ENCODE results near the gene MLLT1. TPM values are rescaled to one million over a fixed set of nuclear protein-coding genes. Genes with fewer than 3 reads are reported as not detected.

Gene MLLT1
- total and polyA plus RNA-seq, 11 donors = 17.8 to 45.9 (median 34.9) TPM

- no peak for TF ChIP-seq CTCF (IDR thresholded peaks at IDR 0.05)
- TF ChIP-seq POLR2A (IDR thresholded peaks at IDR 0.05) = no peak
- peaks cover 7 to 74% (median 59%) of the 10 kb centered on the region in 12 donors for H3K4me1 ChIP-seq
- no peaks in the 10 kb centered on the region for H3K36me3 ChIP-seq
- intact Hi-C loops (cut with DNase I) = loop anchor here in 1 of 10 donors (2.0 kb wide), 1 partner anchor 31 kb away; no protein-coding TSS in a partner anchor
- peak in 1 of 5 donors; percentile 55 for DNase-seq
- WGBS, 4 donors = 67 to 77% (median 73%) methylated on average over 9 to 25 of the region's 25 CpGs
- no peaks in the 10 kb centered on the region for H3K9me3 ChIP-seq
- H3K27ac ChIP-seq = peak overlapping the region in 5 of 12 donors; percentile 1 to 52 (median 33)
- H3K27me3 ChIP-seq = no peaks in the 10 kb centered on the region
- no peak overlapping the region for H3K4me3 ChIP-seq
- no peak for ATAC-seq
These were observed 37.9 kb downstream of the MLLT1 start for GRCh38 chr19:6241680-6242377.

GRCh38 chr19:6241056-6241455 lies 38.7 kb downstream of the MLLT1 start:
- Histone ChIP-seq H3K4me1 (peaks cover 10 to 82% (median 67%) of the 10 kb centered on the region in 12 donors), H3K27me3 (no peaks in the 10 kb centered on the region), H3K4me3 (no peak overlapping the region), H3K36me3 (no peaks in the 10 kb centered on the region), H3K9me3 (no peaks in the 10 kb centered on the region), H3K27ac (peak overlapping the region in 2 of 12 donors; percentile 11 to 40)
- 71 to 89% (median 86%) methylated on average over 4 to 12 of the region's 12 CpGs for WGBS, 4 donors
- intact Hi-C loops (cut with DNase I) = no loop called here
- DNase-seq (peak in 1 of 5 donors; percentile 26), ATAC-seq (no peak)
- TF ChIP-seq CTCF (IDR thresholded peaks at IDR 0.05) (no peak), POLR2A (IDR thresholded peaks at IDR 0.05) (no peak)

GRCh38 chr19:6239871-6240676 lies 39.7 kb downstream of the MLLT1 start:
- H3K4me1 ChIP-seq = peaks cover 12 to 92% (median 74%) of the 10 kb centered on the region in 12 donors
- no peak overlapping the region for H3K4me3 ChIP-seq
- TF ChIP-seq CTCF (IDR thresholded peaks at IDR 0.05) (no peak), POLR2A (IDR thresholded peaks at IDR 0.05) (no peak)
- no peaks in the 10 kb centered on the region for H3K9me3 ChIP-seq
- 92 to 96% (median 93%) methylated on average over 19 to 24 of the region's 24 CpGs for WGBS, 4 donors
- DNase-seq (peak in 1 of 5 donors; percentile 14), ATAC-seq (no peak)
- H3K36me3 ChIP-seq = no peaks in the 10 kb centered on the region
- intact Hi-C loops (cut with DNase I) = loop anchor here in 3 of 10 donors (5.0 kb wide), 2 partner anchors 32 to 37 kb away; partner anchors contain the start of gene MLLT1 (in 1 of the 3)
- peak overlapping the region in 5 of 12 donors; percentile 47 to 89 (median 80) for H3K27ac ChIP-seq
- H3K27me3 ChIP-seq = no peaks in the 10 kb centered on the region

Data from heart left ventricle (tissue), 16 donors.